Stimulated activated CD8-positive, alpha-beta memory T cell treated with anti-CD3 and anti-CD28 coated beads, Interleukin-7, amount 100 ng/mL, for 1 hour (primary cell): ENCODE data around the gene IL18RAP.

ENCODE experiments used
- DNase-seq, 2 donors: peaks; one replicate each; pipeline ENCODE4 v3.0.0-alpha.2; 2020; ENCODE audit warnings: low read depth in 2 of 2

The IL18RAP gene

GRCh38 chr2:102422910-102423309, at the start of gene IL18RAP:
TSS of gene IL18RAP (plus strand) at chr2:102423160. CDS start at chr2:102423278, 118 bp downstream.
- DNase-seq = no peak

- DNase-seq = no peak
These were observed 46.8 kb upstream of the IL18RAP start for GRCh38 chr2:102376052-102376591.

GRCh38 chr2:102383722-102384121, 39.2 kb upstream of the IL18RAP start:
- no peak for DNase-seq

GRCh38 chr2:102385522-102385921, 37.4 kb upstream of the IL18RAP start:
- no peak for DNase-seq

- no peak for DNase-seq
These were observed 37.0 kb upstream of the IL18RAP start for GRCh38 chr2:102386004-102386403.

- no peak for DNase-seq
These were observed 36.0 kb upstream of the IL18RAP start for GRCh38 chr2:102386867-102387541.

GRCh38 chr2:102387763-102388546, 35.0 kb upstream of the IL18RAP start:
- no peak for DNase-seq

GRCh38 chr2:102391565-102391964, 31.4 kb upstream of the IL18RAP start:
- no peak for DNase-seq

- no peak for DNase-seq
These were observed 30.9 kb upstream of the IL18RAP start for GRCh38 chr2:102392096-102392495.

- no peak for DNase-seq
These were observed 30.0 kb upstream of the IL18RAP start for GRCh38 chr2:102392942-102393341.

GRCh38 chr2:102396012-102396411, 26.9 kb upstream of the IL18RAP start:
- no peak for DNase-seq

- DNase-seq = no peak
These were observed 25.8 kb upstream of the IL18RAP start for GRCh38 chr2:102397209-102397608.

GRCh38 chr2:102399499-102400141, 23.3 kb upstream of the IL18RAP start:
- no peak for DNase-seq

GRCh38 chr2:102401456-102401855, 21.5 kb upstream of the IL18RAP start:
- DNase-seq = no peak

- no peak for DNase-seq
These were observed 21.1 kb upstream of the IL18RAP start for GRCh38 chr2:102401865-102402264.

GRCh38 chr2:102410952-102411351, 12.0 kb upstream of the IL18RAP start:
- DNase-seq = no peak

GRCh38 chr2:102412199-102412598, 10.8 kb upstream of the IL18RAP start:
- no peak for DNase-seq

GRCh38 chr2:102417946-102418345, 5.0 kb upstream of the IL18RAP start:
- no peak for DNase-seq

GRCh38 chr2:102418421-102418961, 4.5 kb upstream of the IL18RAP start:
- DNase-seq = no peak

- DNase-seq = no peak
These were observed 2.7 kb upstream of the IL18RAP start for GRCh38 chr2:102420290-102420689.

- no peak for DNase-seq
These were observed 835 bp upstream of the IL18RAP start for GRCh38 chr2:102421890-102422759.
